K562 (cell line): ENCODE results near the gene C4orf50. TPM values are rescaled to one million over a fixed set of nuclear protein-coding genes. Genes with fewer than 3 reads are reported as not detected.

ENCODE experiments used
- FUS ChIP-seq: fragments of 200-400 bp; formaldehyde crosslinking; optimal IDR thresholded peaks from 2 replicates; pipeline ENCODE3; 2017; ENCODE audit warnings: low read depth, low read length
- ILK ChIP-seq: fragments of 450-650 bp; IDR thresholded peaks from 2 replicates; pipeline ENCODE4 v1.6.1; 2016; ENCODE audit warnings: missing genetic modification characterization, low read depth, mild to moderate bottlenecking, missing compliant biosample characterization, moderate library complexity, borderline replicate concordance
- KAT7 ChIP-seq: sonication (generic); formaldehyde crosslinking; IDR thresholded peaks from 2 replicates; pipeline ENCODE4 v1.8.0; 2022; ENCODE audit warnings: missing genetic modification reagents, mild to moderate bottlenecking, borderline replicate concordance
- KDM4B ChIP-seq, 2 experiments: fragments of 450-650 bp in 1 of 2; sonication (generic) in 1 of 2; IDR thresholded peaks; 2 replicates each; pipeline ENCODE4 v1.6.1; 2016 to 2017; ENCODE audit warnings: borderline replicate concordance in 2 of 2, antibody characterized with exemption in 1 of 2, low read depth in 1 of 2, mild to moderate bottlenecking in 1 of 2
- NR2C2 ChIP-seq, 2 experiments: fragments of 200-800 bp in 1 of 2; sonication (Bioruptor generic) in 1 of 2; sonication (generic) in 1 of 2; formaldehyde crosslinking in 1 of 2; IDR thresholded peaks; 2 replicates each; pipeline versions ENCODE4 v1.6.1 to v1.8.0; 2016 to 2022; ENCODE audit warnings: mild to moderate bottlenecking in 1 of 2, missing compliant biosample characterization in 1 of 2, missing genetic modification characterization in 1 of 2, missing genetic modification reagents in 1 of 2
- PYGO2 ChIP-seq: fragments of 450-650 bp; IDR thresholded peaks from 2 replicates; pipeline ENCODE4 v1.6.1; 2016; ENCODE audit warnings: mild to moderate bottlenecking, missing genetic modification characterization, moderate library complexity, missing compliant biosample characterization
- SMARCA4 ChIP-seq: fragments of 450-650 bp; IDR thresholded peaks from 2 replicates; pipeline ENCODE4 v1.6.1; 2016
- ZNF316 ChIP-seq: fragments of 450-650 bp; IDR thresholded peaks from 2 replicates; pipeline ENCODE4 v1.6.1; 2016
- ZNF785 ChIP-seq: fragments of 250-450 bp; sonication (Bioruptor Pico); IDR thresholded peaks from 2 replicates; pipeline ENCODE4 v1.4.0; 2020; ENCODE audit warnings: mild to moderate bottlenecking
- polyA plus RNA-seq, 8 experiments: library from polyadenylated mRNA; depleted of rRNA in 4 of 8; stranded (reverse) in 5 of 8; unstranded in 3 of 8; fragments of >200 nt; fragmentation: Nextera tagmentation in 2 of 8; fragmentation: Illumina TruSeq in 1 of 8; extraction: Ambion mirVana in 2 of 8; extraction: Trizol in 1 of 8; gene quantifications; 2 replicates each; pipeline versions ENCODE4 v1.2.1 to v1.2.3, GENCODE V29; 2011 to 2014; ENCODE audit warnings: inconsistent platforms in 1 of 8, missing spikeins in 1 of 8
- total RNA-seq, 7 experiments: library from RNA; depleted of rRNA in 6 of 7; stranded (reverse); fragments of >200 nt in 6 of 7; fragmentation: Illumina TruSeq in 2 of 7; extraction: Trizol in 2 of 7; gene quantifications; 2 replicates each; pipeline versions ENCODE4 v1.2.1 to v1.2.3, GENCODE V29; 2011 to 2021; ENCODE audit warnings: low replicate concordance in 1 of 7
- TF ChIP-seq, protein P1 (sequence below): fragments of 200-800 bp; sonication (Bioruptor generic); IDR thresholded peaks from 2 replicates; pipeline ENCODE4 v1.6.1; 2016; ENCODE audit warnings: missing genetic modification characterization, missing compliant biosample characterization
- TF ChIP-seq, protein P2 (sequence below): fragments of 450-650 bp; IDR thresholded peaks from 2 replicates; pipeline ENCODE4 v1.6.1; 2016; ENCODE audit warnings: mild to moderate bottlenecking
- TF ChIP-seq, protein P3 (sequence below): fragments of 250-450 bp; sonication (Bioruptor Pico); IDR thresholded peaks from 2 replicates; pipeline ENCODE4 v1.5.0; 2021
- TF ChIP-seq, protein P4 (sequence below): fragments of 450-650 bp; formaldehyde crosslinking; IDR thresholded peaks from 2 replicates; pipeline ENCODE4 v1.4.0; 2020; ENCODE audit warnings: mild to moderate bottlenecking, moderate library complexity
- TF ChIP-seq, protein P5 (sequence below): IDR thresholded peaks from 3 replicates; pipeline ENCODE4 v1.6.1; 2011; ENCODE audit warnings: borderline replicate concordance, mild to moderate bottlenecking; ENCODE audit not compliant: insufficient read length, insufficient read depth
- TF ChIP-seq, protein P6 (sequence below): fragments of 250-450 bp; sonication (Bioruptor Pico); IDR thresholded peaks from 2 replicates; pipeline ENCODE4 v1.8.0; 2021; ENCODE audit warnings: moderate library complexity, mild to moderate bottlenecking, inconsistent platforms

C4orf50 gene
- total and polyA plus RNA-seq, 9 of the 15 experiments (the other 6 are each of a cell fraction or from before 2014, with no cell fraction given) = not detected

DNA sequence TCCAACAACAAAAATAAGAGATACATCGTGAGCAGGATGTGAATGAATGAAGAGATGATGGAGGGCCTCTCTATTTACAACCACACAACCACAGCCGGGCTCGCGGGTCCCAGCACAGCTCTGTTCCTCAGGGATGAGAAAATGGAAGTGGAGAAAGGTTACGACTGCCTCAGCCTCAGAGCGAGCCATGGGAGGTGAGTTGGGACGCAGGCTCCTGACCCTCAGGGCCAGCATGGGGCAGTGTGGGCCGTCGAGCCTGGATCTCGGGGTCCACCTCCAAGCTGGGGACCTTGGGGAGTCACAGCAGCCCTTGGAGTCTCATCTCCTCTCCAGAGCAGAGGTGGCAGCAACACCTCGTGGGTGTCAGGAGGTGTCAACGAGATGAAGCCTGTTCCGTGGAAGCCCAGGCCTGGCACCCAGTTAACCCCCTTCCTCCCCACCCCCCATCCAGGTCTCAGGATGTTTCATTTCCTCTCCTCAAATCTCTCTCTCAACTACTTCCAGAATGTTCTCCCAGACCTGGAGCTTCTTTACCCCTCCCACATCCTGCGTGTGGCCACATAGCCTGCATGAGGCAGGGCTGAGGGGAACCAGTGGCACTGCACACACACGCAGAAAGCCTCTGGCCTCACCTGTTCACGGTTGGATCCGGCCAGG, 25.9 kb downstream of the C4orf50 start (continued):
- TF ChIP-seq, protein P1, sequence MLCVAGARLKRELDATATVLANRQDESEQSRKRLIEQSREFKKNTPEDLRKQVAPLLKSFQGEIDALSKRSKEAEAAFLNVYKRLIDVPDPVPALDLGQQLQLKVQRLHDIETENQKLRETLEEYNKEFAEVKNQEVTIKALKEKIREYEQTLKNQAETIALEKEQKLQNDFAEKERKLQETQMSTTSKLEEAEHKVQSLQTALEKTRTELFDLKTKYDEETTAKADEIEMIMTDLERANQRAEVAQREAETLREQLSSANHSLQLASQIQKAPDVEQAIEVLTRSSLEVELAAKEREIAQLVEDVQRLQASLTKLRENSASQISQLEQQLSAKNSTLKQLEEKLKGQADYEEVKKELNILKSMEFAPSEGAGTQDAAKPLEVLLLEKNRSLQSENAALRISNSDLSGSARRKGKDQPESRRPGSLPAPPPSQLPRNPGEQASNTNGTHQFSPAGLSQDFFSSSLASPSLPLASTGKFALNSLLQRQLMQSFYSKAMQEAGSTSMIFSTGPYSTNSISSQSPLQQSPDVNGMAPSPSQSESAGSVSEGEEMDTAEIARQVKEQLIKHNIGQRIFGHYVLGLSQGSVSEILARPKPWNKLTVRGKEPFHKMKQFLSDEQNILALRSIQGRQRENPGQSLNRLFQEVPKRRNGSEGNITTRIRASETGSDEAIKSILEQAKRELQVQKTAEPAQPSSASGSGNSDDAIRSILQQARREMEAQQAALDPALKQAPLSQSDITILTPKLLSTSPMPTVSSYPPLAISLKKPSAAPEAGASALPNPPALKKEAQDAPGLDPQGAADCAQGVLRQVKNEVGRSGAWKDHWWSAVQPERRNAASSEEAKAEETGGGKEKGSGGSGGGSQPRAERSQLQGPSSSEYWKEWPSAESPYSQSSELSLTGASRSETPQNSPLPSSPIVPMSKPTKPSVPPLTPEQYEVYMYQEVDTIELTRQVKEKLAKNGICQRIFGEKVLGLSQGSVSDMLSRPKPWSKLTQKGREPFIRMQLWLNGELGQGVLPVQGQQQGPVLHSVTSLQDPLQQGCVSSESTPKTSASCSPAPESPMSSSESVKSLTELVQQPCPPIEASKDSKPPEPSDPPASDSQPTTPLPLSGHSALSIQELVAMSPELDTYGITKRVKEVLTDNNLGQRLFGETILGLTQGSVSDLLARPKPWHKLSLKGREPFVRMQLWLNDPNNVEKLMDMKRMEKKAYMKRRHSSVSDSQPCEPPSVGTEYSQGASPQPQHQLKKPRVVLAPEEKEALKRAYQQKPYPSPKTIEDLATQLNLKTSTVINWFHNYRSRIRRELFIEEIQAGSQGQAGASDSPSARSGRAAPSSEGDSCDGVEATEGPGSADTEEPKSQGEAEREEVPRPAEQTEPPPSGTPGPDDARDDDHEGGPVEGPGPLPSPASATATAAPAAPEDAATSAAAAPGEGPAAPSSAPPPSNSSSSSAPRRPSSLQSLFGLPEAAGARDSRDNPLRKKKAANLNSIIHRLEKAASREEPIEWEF (CRISPR knock-in tag) = no peak
- TF ChIP-seq, protein P2, sequence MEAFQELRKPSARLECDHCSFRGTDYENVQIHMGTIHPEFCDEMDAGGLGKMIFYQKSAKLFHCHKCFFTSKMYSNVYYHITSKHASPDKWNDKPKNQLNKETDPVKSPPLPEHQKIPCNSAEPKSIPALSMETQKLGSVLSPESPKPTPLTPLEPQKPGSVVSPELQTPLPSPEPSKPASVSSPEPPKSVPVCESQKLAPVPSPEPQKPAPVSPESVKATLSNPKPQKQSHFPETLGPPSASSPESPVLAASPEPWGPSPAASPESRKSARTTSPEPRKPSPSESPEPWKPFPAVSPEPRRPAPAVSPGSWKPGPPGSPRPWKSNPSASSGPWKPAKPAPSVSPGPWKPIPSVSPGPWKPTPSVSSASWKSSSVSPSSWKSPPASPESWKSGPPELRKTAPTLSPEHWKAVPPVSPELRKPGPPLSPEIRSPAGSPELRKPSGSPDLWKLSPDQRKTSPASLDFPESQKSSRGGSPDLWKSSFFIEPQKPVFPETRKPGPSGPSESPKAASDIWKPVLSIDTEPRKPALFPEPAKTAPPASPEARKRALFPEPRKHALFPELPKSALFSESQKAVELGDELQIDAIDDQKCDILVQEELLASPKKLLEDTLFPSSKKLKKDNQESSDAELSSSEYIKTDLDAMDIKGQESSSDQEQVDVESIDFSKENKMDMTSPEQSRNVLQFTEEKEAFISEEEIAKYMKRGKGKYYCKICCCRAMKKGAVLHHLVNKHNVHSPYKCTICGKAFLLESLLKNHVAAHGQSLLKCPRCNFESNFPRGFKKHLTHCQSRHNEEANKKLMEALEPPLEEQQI = no peak
- TF ChIP-seq SMARCA4 (no peak), PYGO2 (tag) (no peak), KDM4B (IDR thresholded peaks at IDR 0.05; ENCODE audit: borderline replicate concordance in 2 of 2, low read depth in 1 of 2) (no peak), ZNF316 (no peak), ZNF785 (CRISPR knock-in tag) (no peak), FUS (no peak), KAT7 (CRISPR knock-in tag) (no peak), ILK (no peak), NR2C2 (CRISPR knock-in tag; IDR thresholded peaks at IDR 0.05) (no peak), NR2C2 (tag; IDR thresholded peaks at IDR 0.05) (no peak)
- TF ChIP-seq, protein P3, sequence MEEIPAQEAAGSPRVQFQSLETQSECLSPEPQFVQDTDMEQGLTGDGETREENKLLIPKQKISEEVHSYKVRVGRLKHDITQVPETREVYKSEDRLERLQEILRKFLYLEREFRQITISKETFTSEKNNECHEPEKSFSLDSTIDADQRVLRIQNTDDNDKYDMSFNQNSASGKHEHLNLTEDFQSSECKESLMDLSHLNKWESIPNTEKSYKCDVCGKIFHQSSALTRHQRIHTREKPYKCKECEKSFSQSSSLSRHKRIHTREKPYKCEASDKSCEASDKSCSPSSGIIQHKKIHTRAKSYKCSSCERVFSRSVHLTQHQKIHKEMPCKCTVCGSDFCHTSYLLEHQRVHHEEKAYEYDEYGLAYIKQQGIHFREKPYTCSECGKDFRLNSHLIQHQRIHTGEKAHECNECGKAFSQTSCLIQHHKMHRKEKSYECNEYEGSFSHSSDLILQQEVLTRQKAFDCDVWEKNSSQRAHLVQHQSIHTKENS (CRISPR knock-in tag) = no peak
- TF ChIP-seq, protein P4, sequence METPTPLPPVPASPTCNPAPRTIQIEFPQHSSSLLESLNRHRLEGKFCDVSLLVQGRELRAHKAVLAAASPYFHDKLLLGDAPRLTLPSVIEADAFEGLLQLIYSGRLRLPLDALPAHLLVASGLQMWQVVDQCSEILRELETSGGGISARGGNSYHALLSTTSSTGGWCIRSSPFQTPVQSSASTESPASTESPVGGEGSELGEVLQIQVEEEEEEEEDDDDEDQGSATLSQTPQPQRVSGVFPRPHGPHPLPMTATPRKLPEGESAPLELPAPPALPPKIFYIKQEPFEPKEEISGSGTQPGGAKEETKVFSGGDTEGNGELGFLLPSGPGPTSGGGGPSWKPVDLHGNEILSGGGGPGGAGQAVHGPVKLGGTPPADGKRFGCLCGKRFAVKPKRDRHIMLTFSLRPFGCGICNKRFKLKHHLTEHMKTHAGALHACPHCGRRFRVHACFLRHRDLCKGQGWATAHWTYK (CRISPR knock-in tag) = no peak
- TF ChIP-seq, protein P5, sequence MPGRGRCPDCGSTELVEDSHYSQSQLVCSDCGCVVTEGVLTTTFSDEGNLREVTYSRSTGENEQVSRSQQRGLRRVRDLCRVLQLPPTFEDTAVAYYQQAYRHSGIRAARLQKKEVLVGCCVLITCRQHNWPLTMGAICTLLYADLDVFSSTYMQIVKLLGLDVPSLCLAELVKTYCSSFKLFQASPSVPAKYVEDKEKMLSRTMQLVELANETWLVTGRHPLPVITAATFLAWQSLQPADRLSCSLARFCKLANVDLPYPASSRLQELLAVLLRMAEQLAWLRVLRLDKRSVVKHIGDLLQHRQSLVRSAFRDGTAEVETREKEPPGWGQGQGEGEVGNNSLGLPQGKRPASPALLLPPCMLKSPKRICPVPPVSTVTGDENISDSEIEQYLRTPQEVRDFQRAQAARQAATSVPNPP = no peak
- TF ChIP-seq, protein P6, sequence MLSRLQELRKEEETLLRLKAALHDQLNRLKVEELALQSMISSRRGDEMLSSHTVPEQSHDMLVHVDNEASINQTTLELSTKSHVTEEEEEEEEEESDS (CRISPR knock-in tag) = no peak
